Measurements from ENCODE around the gene FZD2.

GRCh38 chr17:44568945-44569858 is 11.9 kb downstream of the FZD2 start:
- TF ChIP-seq, protein P1, sequence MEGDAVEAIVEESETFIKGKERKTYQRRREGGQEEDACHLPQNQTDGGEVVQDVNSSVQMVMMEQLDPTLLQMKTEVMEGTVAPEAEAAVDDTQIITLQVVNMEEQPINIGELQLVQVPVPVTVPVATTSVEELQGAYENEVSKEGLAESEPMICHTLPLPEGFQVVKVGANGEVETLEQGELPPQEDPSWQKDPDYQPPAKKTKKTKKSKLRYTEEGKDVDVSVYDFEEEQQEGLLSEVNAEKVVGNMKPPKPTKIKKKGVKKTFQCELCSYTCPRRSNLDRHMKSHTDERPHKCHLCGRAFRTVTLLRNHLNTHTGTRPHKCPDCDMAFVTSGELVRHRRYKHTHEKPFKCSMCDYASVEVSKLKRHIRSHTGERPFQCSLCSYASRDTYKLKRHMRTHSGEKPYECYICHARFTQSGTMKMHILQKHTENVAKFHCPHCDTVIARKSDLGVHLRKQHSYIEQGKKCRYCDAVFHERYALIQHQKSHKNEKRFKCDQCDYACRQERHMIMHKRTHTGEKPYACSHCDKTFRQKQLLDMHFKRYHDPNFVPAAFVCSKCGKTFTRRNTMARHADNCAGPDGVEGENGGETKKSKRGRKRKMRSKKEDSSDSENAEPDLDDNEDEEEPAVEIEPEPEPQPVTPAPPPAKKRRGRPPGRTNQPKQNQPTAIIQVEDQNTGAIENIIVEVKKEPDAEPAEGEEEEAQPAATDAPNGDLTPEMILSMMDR (IDR thresholded peaks at IDR 0.05; ENCODE audit: low read depth, low read length, poor library complexity, severe bottlenecking): no peak
- no peak for TF ChIP-seq EZH2phosphoT487 (IDR thresholded peaks at IDR 0.05; ENCODE audit: borderline replicate concordance, low read length)
